Raji (cell line): ENCODE measurements around the gene CDIP1.

Experiments used
- POLR2A ChIP-seq: IDR thresholded peaks from 2 replicates; pipeline ENCODE4 v1.6.1; 2011; ENCODE audit warnings: low read depth, low read length, control low read depth; ENCODE audit not compliant: insufficient read depth

Gene CDIP1

GRCh38 chr16:4461250-4462085 is 77.1 kb downstream of the CDIP1 start:
- no peak for TF ChIP-seq POLR2A

- no peak for TF ChIP-seq POLR2A
These were observed 77.7 kb downstream of the CDIP1 start for GRCh38 chr16:4460936-4461249.
